Cardiac septum (tissue), 1 donor: ENCODE measurements around the gene HTR3C. TPM values are rescaled to one million over a fixed set of nuclear protein-coding genes. Genes with fewer than 3 reads are reported as not detected.

Source experiments
- DNase-seq: peaks from one replicate; pipeline ENCODE4 v3.0.0-alpha.2; 2020; ENCODE audit warnings: low spot score
- intact Hi-C: fragments of 100-400 bp; cut with DNase I; formaldehyde crosslinking; loops from one replicate; pipeline ENCODE4 v1.14.0; 2022
- total RNA-seq: library from RNA; stranded (reverse); fragmentation: NEBNext Ultra II Directional; extraction: Animal tissue kit (Norgen Biotek cat#: 25700); gene quantifications from one replicate; pipeline ENCODE4 v1.2.1, GENCODE V29; 2021
- donor health status: DM: no; HTN: no; CAD: no.

The HTR3C gene
- total RNA-seq, 1 donor from 2014 or later, result not detected

- intact Hi-C loops, result no loop called here
- DNase-seq, result no peak
Observed at GRCh38 chr3:184078851-184079250, 26.0 kb downstream of the HTR3C start.

GRCh38 chr3:184081116-184081830 is 28.4 kb downstream of the HTR3C start:
- DNase-seq, result no peak
- intact Hi-C loops, result no loop called here

GRCh38 chr3:184082034-184082433 is 29.2 kb downstream of the HTR3C start:
- no peak for DNase-seq
- intact Hi-C loops, result no loop called here

- no peak for DNase-seq
- intact Hi-C loops, result no loop called here
Observed at GRCh38 chr3:184082465-184082864, 29.6 kb downstream of the HTR3C start.

GRCh38 chr3:184085389-184085852 is 32.6 kb downstream of the HTR3C start:
- DNase-seq, result no peak
- intact Hi-C loops, result no loop called here

GRCh38 chr3:184092199-184092598 is 39.4 kb downstream of the HTR3C start:
- intact Hi-C loops, result no loop called here
- no peak for DNase-seq

- DNase-seq, result no peak
Observed at GRCh38 chr3:184096811-184097383, 44.0 kb downstream of the HTR3C start, which contains the start of gene HTR3E. HTR3E (plus strand) TSS chr3:184097064; CDS start chr3:184097530, 466 bp downstream.

GRCh38 chr3:184097556-184097955 is 44.7 kb downstream of the HTR3C start:
- intact Hi-C loops, result no loop called here
- no peak for DNase-seq

More at GRCh38 chr3:184096811-184097383, 44.0 kb downstream of the HTR3C start, which contains the start of gene HTR3E:
- intact Hi-C loops, result no loop called here

GRCh38 chr3:184099806-184100686 is 47.2 kb downstream of the HTR3C start:
- intact Hi-C loops, result no loop called here
- no peak for DNase-seq

Other genes with a start within 250 kb of the HTR3C start
- gene MAP6D1, start 227.5 kb upstream of the HTR3C start, total RNA-seq, result 2.3 TPM
- gene PARL, start 168.2 kb upstream of the HTR3C start, total RNA-seq, result 57.2 TPM
- 34.6 TPM for gene ABCC5, start 35.2 kb upstream of the HTR3C start, total RNA-seq
- not detected for gene HTR3D, start 21.3 kb upstream of the HTR3C start, total RNA-seq
- not detected for gene HTR3E, start 44.0 kb downstream of the HTR3C start, total RNA-seq
- gene EIF2B5, start 82.3 kb downstream of the HTR3C start, total RNA-seq, result 33.4 TPM
- 68.6 TPM for gene DVL3, start 102.3 kb downstream of the HTR3C start, total RNA-seq
- 317 TPM for gene AP2M1, start 121.8 kb downstream of the HTR3C start, total RNA-seq
- gene ABCF3, start 133.2 kb downstream of the HTR3C start, total RNA-seq, result 61.5 TPM
- not detected for gene VWA5B2, start 176.5 kb downstream of the HTR3C start, total RNA-seq
- 14.1 TPM for gene ALG3, start 195.9 kb downstream of the HTR3C start, total RNA-seq
- 1.5 TPM for gene EEF1AKMT4, start 196.6 kb downstream of the HTR3C start, total RNA-seq
- gene CAMK2N2, start 208.5 kb downstream of the HTR3C start, total RNA-seq, result 0.30 TPM
- gene ECE2, start 223.0 kb downstream of the HTR3C start, total RNA-seq, result 0.19 TPM
- gene PSMD2, start 246.2 kb downstream of the HTR3C start, total RNA-seq, result 217 TPM